GM12892 (cell line): ENCODE results near the gene CNTNAP2.

Experiments used
- POLR2A ChIP-seq: IDR thresholded peaks from 2 replicates; pipeline ENCODE4 v1.6.1; 2011; ENCODE audit warnings: low read depth, low read length, control low read depth
- POLR2AphosphoS5 ChIP-seq: IDR thresholded peaks from 2 replicates; pipeline ENCODE4 v1.6.1; 2011; ENCODE audit warnings: low read depth, low read length, control low read depth
- TAF1 ChIP-seq: IDR thresholded peaks from 2 replicates; pipeline ENCODE4 v1.6.1; 2011; ENCODE audit warnings: low read depth, mild to moderate bottlenecking, control low read depth, low read length, borderline replicate concordance

- TF ChIP-seq POLR2A (no peak), TAF1 (no peak), POLR2AphosphoS5 (no peak)
Observed at GRCh38 chr7:146443102-146443501, 326.5 kb downstream of the CNTNAP2 start.
